Nephron progenitor cell (in vitro differentiated cells): ENCODE data around the gene COL26A1.

ENCODE experiments used
- DNase-seq: peaks from one replicate; pipeline ENCODE4 v3.0.0; 2021
- H3K27ac Mint-ChIP-seq: 2 replicates; pipeline ENCODE4 v1.8.0; 2021; ENCODE audit warnings: mild to moderate bottlenecking, moderate library complexity, mixed read lengths
- H3K27me3 Mint-ChIP-seq: 2 replicates; pipeline ENCODE4 v1.8.0; 2021; ENCODE audit warnings: mild to moderate bottlenecking, low read depth, mixed read lengths; ENCODE audit not compliant: poor library complexity
- H3K36me3 Mint-ChIP-seq: 2 replicates; pipeline ENCODE4 v1.8.0; 2021; ENCODE audit warnings: low read depth, mixed read lengths
- H3K4me1 Mint-ChIP-seq: 2 replicates; pipeline ENCODE4 v1.8.0; 2021; ENCODE audit warnings: mixed read lengths
- H3K4me3 Mint-ChIP-seq: 2 replicates; pipeline ENCODE4 v1.8.0; 2021; ENCODE audit warnings: mild to moderate bottlenecking, moderate library complexity, mixed read lengths
- H3K9me3 Mint-ChIP-seq: 2 replicates; pipeline ENCODE4 v1.8.0; 2021; ENCODE audit warnings: mild to moderate bottlenecking, moderate library complexity, mixed read lengths
- TF ChIP-seq, protein P1 (sequence below): fragments of 200-600 bp; sonication (generic); IDR thresholded peaks from 2 replicates; pipeline ENCODE4 v1.5.0; 2021; ENCODE audit warnings: antibody characterized with exemption

Gene COL26A1

GRCh38 chr7:101517304-101517703 is 154.6 kb downstream of the COL26A1 start:
- H3K4me3 Mint-ChIP-seq, result no peak overlapping the region
- TF ChIP-seq, protein P1, sequence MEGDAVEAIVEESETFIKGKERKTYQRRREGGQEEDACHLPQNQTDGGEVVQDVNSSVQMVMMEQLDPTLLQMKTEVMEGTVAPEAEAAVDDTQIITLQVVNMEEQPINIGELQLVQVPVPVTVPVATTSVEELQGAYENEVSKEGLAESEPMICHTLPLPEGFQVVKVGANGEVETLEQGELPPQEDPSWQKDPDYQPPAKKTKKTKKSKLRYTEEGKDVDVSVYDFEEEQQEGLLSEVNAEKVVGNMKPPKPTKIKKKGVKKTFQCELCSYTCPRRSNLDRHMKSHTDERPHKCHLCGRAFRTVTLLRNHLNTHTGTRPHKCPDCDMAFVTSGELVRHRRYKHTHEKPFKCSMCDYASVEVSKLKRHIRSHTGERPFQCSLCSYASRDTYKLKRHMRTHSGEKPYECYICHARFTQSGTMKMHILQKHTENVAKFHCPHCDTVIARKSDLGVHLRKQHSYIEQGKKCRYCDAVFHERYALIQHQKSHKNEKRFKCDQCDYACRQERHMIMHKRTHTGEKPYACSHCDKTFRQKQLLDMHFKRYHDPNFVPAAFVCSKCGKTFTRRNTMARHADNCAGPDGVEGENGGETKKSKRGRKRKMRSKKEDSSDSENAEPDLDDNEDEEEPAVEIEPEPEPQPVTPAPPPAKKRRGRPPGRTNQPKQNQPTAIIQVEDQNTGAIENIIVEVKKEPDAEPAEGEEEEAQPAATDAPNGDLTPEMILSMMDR, result no peak
- peaks cover 50% of the 10 kb centered on the region for H3K4me1 Mint-ChIP-seq
- no peak overlapping the region for H3K27ac Mint-ChIP-seq
- H3K9me3 Mint-ChIP-seq, result peaks cover 5% of the 10 kb centered on the region
- DNase-seq, result no peak
- peaks cover 43% of the 10 kb centered on the region for H3K36me3 Mint-ChIP-seq
- H3K27me3 Mint-ChIP-seq, result peaks cover 6% of the 10 kb centered on the region

- peaks cover 5% of the 10 kb centered on the region for H3K9me3 Mint-ChIP-seq
- H3K4me3 Mint-ChIP-seq, result peak overlapping the region; percentile 57
- peak overlapping the region; percentile 70 for H3K27ac Mint-ChIP-seq
- TF ChIP-seq, protein P1, result no peak
- peaks cover 6% of the 10 kb centered on the region for H3K27me3 Mint-ChIP-seq
- peaks cover 50% of the 10 kb centered on the region for H3K4me1 Mint-ChIP-seq
- peak; percentile 61 for DNase-seq
- peaks cover 53% of the 10 kb centered on the region for H3K36me3 Mint-ChIP-seq
These were observed 155.7 kb downstream of the COL26A1 start for GRCh38 chr7:101518336-101518735.

DNA sequence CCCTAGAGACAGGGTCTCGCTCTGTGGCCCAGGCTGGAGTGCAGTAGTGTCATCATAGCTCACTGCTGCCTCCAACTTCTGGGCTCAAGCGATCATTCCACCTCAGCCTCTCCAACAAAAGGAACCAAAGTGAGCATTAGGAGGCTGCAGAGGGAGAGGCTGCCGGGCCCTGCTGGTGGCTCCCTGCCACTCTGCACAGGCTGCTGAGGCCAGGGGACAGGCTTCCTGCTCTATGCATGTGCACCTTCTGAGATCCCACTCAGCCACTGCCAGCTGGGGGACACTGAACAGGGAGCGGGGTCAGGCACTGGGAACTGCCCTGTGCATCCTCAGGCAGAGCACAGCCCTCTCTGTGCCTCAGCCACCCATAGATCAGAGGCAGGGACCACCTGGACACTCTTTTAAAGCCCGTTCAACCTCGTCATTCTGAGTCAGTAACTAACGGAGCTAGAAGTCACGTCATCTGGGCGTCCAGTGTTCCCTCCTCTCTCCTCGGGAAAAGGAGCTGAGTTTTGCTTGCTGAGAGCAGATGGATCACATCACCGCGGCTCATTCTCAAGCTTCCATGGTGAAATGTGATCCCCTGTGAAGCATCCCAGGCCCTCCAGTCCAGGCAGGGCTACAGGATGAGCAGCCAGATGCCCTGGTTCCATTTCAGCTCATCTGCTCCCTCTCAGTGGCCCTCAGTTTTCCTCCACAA is 156.8 kb downstream of the COL26A1 start:
- Mint-ChIP-seq H3K9me3 (peaks cover 9% of the 10 kb centered on the region), H3K4me3 (no peak overlapping the region), H3K27ac (peak overlapping the region; percentile 51), H3K27me3 (peaks cover 6% of the 10 kb centered on the region), H3K4me1 (peaks cover 50% of the 10 kb centered on the region), H3K36me3 (peaks cover 61% of the 10 kb centered on the region)
- DNase-seq, result peak; percentile 18
- TF ChIP-seq, protein P1, result no peak

- DNase-seq, result no peak
- Mint-ChIP-seq H3K36me3 (peaks cover 62% of the 10 kb centered on the region), H3K9me3 (peaks cover 13% of the 10 kb centered on the region), H3K27ac (peak overlapping the region; percentile 79), H3K4me1 (peaks cover 42% of the 10 kb centered on the region), H3K4me3 (no peak overlapping the region), H3K27me3 (peaks cover 6% of the 10 kb centered on the region)
- TF ChIP-seq, protein P1, result no peak
These were observed 158.8 kb downstream of the COL26A1 start for GRCh38 chr7:101521430-101521925.

- DNase-seq, result no peak
- TF ChIP-seq, protein P1, result no peak
- H3K9me3 Mint-ChIP-seq, result peaks cover 13% of the 10 kb centered on the region
- H3K27me3 Mint-ChIP-seq, result peaks cover 6% of the 10 kb centered on the region
- no peak overlapping the region for H3K4me3 Mint-ChIP-seq
- no peak overlapping the region for H3K27ac Mint-ChIP-seq
- peaks cover 65% of the 10 kb centered on the region for H3K36me3 Mint-ChIP-seq
- H3K4me1 Mint-ChIP-seq, result peaks cover 36% of the 10 kb centered on the region
These were observed 159.3 kb downstream of the COL26A1 start for GRCh38 chr7:101522021-101522420.
